H1 (cell line): ENCODE measurements around the gene KSR2. TPM values are rescaled to one million over a fixed set of nuclear protein-coding genes. Genes with fewer than 3 reads are reported as not detected.

Experiments used
- CTCF ChIA-PET: fragments of 300-600 bp; sonication (Branson Sonifier 250); formaldehyde crosslinking; loops from one replicate; lab custom pipeline; 2021; ENCODE audit not compliant: partially characterized antibody; lab: Charles Lee
- POLR2A ChIA-PET: fragments of 300-600 bp; sonication (Branson Sonifier 250); formaldehyde crosslinking; loops from one replicate; lab custom pipeline; 2021; ENCODE audit warnings: inconsistent platforms; ENCODE audit not compliant: partially characterized antibody; lab: Charles Lee
- DNase-seq, 2 experiments: peaks; one replicate each; pipeline versions ENCODE4 v3.0.0 to v3.0.0-alpha.2; 2010 to 2022; ENCODE audit warnings: low spot score in 2 of 2, low read depth in 1 of 2, mixed read lengths in 1 of 2
- FAIRE-seq: peaks from 2 replicates; lab custom pipeline; 2011; peaks lifted over from hg19 to GRCh38; lab: Jason Lieb, UNC
- H2AFZ ChIP-seq: 2 replicates; pipeline ENCODE4 v1.8.1; 2012; ENCODE audit warnings: low read length, inconsistent platforms
- H2AK5ac ChIP-seq: 2 replicates; pipeline ENCODE4 v1.6.1; 2013; ENCODE audit warnings: low read depth, low read length
- H2BK120ac ChIP-seq: replicated peaks from 2 replicates; pipeline ENCODE3; 2013; ENCODE audit warnings: low read depth, low read length, inconsistent platforms
- H2BK12ac ChIP-seq: 2 replicates; pipeline ENCODE4 v1.6.1; 2013; ENCODE audit warnings: low read depth, low read length
- H2BK15ac ChIP-seq: 2 replicates; pipeline ENCODE4 v1.6.1; 2013; ENCODE audit warnings: low read length
- H2BK20ac ChIP-seq: 2 replicates; pipeline ENCODE4 v1.6.1; 2013; ENCODE audit warnings: low read length
- H2BK5ac ChIP-seq: 2 replicates; pipeline ENCODE4 v1.6.1; 2013; ENCODE audit warnings: low read depth, low read length
- H3K14ac ChIP-seq: 2 replicates; pipeline ENCODE4 v1.6.1; 2013; ENCODE audit warnings: inconsistent platforms; ENCODE audit not compliant: insufficient read length
- H3K18ac ChIP-seq: 2 replicates; pipeline ENCODE4 v1.6.1; 2013; ENCODE audit warnings: low read length; ENCODE audit errors: extremely low read depth
- H3K23ac ChIP-seq: 2 replicates; pipeline ENCODE4 v1.6.1; 2013; ENCODE audit warnings: inconsistent platforms; ENCODE audit not compliant: insufficient read length
- H3K23me2 ChIP-seq: 2 replicates; pipeline ENCODE4 v1.6.1; 2013; ENCODE audit warnings: low read depth, low read length
- H3K27ac ChIP-seq: 2 replicates; pipeline ENCODE4 v1.6.1; 2011; ENCODE audit warnings: low read depth, low read length, inconsistent platforms
- H3K27me3 ChIP-seq, 4 experiments: replicated peaks in 1 of 4; 1 replicate in 1 of 4; 2 replicates in 3 of 4; pipeline versions ENCODE4 v1.6.1 to v1.8.1; 2011 to 2013; ENCODE audit warnings: low read length in 3 of 4, mild to moderate bottlenecking in 3 of 4, inconsistent platforms in 2 of 4, mixed read lengths in 2 of 4, moderate library complexity in 1 of 4; ENCODE audit not compliant: control insufficient read depth in 3 of 4, insufficient read depth in 3 of 4; ENCODE audit errors: extremely low read depth in 1 of 4
- H3K36me3 ChIP-seq, 4 experiments: 2 replicates each; pipeline versions ENCODE4 v1.6.1 to v1.8.1; 2011 to 2013; ENCODE audit warnings: mild to moderate bottlenecking in 4 of 4, low read length in 3 of 4, moderate library complexity in 2 of 4, control low read depth in 1 of 4, inconsistent platforms in 1 of 4; ENCODE audit not compliant: insufficient read depth in 4 of 4, control insufficient read depth in 2 of 4
- H3K4ac ChIP-seq: replicated peaks from 2 replicates; pipeline ENCODE3; 2013; ENCODE audit warnings: low read length, low read depth, mixed read lengths, inconsistent platforms; ENCODE audit not compliant: insufficient read length
- H3K4me1 ChIP-seq, 4 experiments: replicated peaks in 1 of 4; 1 replicate in 1 of 4; 2 replicates in 3 of 4; pipeline versions ENCODE4 v1.6.1 to v1.8.1; 2011 to 2013; ENCODE audit warnings: low read length in 3 of 4, inconsistent platforms in 2 of 4, mixed read lengths in 1 of 4; ENCODE audit not compliant: insufficient read depth in 4 of 4, control insufficient read depth in 3 of 4
- H3K4me2 ChIP-seq, 2 experiments: 2 replicates each; pipeline versions ENCODE4 v1.6.1 to v1.8.1; 2011 to 2013; ENCODE audit warnings: low read depth in 2 of 2, low read length in 2 of 2, control low read depth in 1 of 2, inconsistent platforms in 1 of 2, mild to moderate bottlenecking in 1 of 2; ENCODE audit not compliant: insufficient read depth in 1 of 2
- H3K4me3 ChIP-seq, 4 experiments: fragments of 200-600, 300-600 bp in 1 of 4; sonication (generic), shearing (Covaris generic), sonication (Bioruptor Twin) in 1 of 4; 2 replicates each; pipeline versions ENCODE4 v1.5.1 to v1.8.1; 2011 to 2016; ENCODE audit warnings: low read length in 4 of 4, low read depth in 3 of 4, control low read depth in 2 of 4, inconsistent platforms in 2 of 4, mild to moderate bottlenecking in 2 of 4, mixed read lengths in 1 of 4, moderate library complexity in 1 of 4; ENCODE audit not compliant: insufficient read depth in 2 of 4; ENCODE audit errors: extremely low read depth in 1 of 4
- H3K56ac ChIP-seq: replicated peaks from 2 replicates; pipeline ENCODE3; 2013; ENCODE audit warnings: low read depth, mild to moderate bottlenecking, mixed read lengths, low read length, inconsistent platforms; ENCODE audit not compliant: insufficient read length
- H3K79me1 ChIP-seq: 2 replicates; pipeline ENCODE4 v1.6.1; 2013; ENCODE audit warnings: low read depth, low read length, control low read depth
- H3K79me2 ChIP-seq, 2 experiments: 2 replicates each; pipeline versions ENCODE4 v1.6.1 to v1.8.1; 2012 to 2013; ENCODE audit warnings: low read length in 2 of 2, mild to moderate bottlenecking in 2 of 2, inconsistent platforms in 1 of 2; ENCODE audit not compliant: insufficient read depth in 2 of 2, control insufficient read depth in 1 of 2
- H3K9ac ChIP-seq, 4 experiments: replicated peaks in 1 of 4; 1 replicate in 1 of 4; 2 replicates in 3 of 4; pipeline versions ENCODE4 v1.6.1 to v1.8.1; 2011 to 2013; ENCODE audit warnings: low read depth in 3 of 4, low read length in 3 of 4, control low read depth in 2 of 4, mild to moderate bottlenecking in 2 of 4, moderate library complexity in 2 of 4, inconsistent platforms in 1 of 4; ENCODE audit errors: extremely low read depth in 1 of 4
- H3K9me3 ChIP-seq, 2 experiments: 2 replicates each; pipeline versions ENCODE4 v1.6.1 to v1.8.1; 2012 to 2013; ENCODE audit warnings: mild to moderate bottlenecking in 2 of 2, moderate library complexity in 2 of 2, control low read depth in 1 of 2, inconsistent platforms in 1 of 2, low read depth in 1 of 2, low read length in 1 of 2, mixed read lengths in 1 of 2; ENCODE audit not compliant: insufficient read depth in 2 of 2
- H4K20me1 ChIP-seq, 2 experiments: replicated peaks in 1 of 2; 2 replicates each; pipeline versions ENCODE3 to v1.8.1; 2011 to 2013; ENCODE audit warnings: inconsistent platforms in 2 of 2, low read length in 2 of 2, mild to moderate bottlenecking in 1 of 2; ENCODE audit not compliant: insufficient read depth in 2 of 2, control insufficient read depth in 1 of 2
- H4K5ac ChIP-seq: 2 replicates; pipeline ENCODE4 v1.6.1; 2013; ENCODE audit warnings: low read length, low read depth, mixed read lengths, inconsistent platforms; ENCODE audit not compliant: insufficient read length
- H4K8ac ChIP-seq: 2 replicates; pipeline ENCODE4 v1.8.0; 2013; ENCODE audit warnings: mild to moderate bottlenecking, moderate library complexity, low read length, inconsistent platforms; ENCODE audit not compliant: insufficient read depth; ENCODE audit errors: extremely low read depth
- H4K91ac ChIP-seq: replicated peaks from 2 replicates; pipeline ENCODE3; 2013; ENCODE audit warnings: low read length, mixed read lengths, inconsistent platforms; ENCODE audit not compliant: insufficient read length
- CTBP2 ChIP-seq: IDR thresholded peaks from 2 replicates; pipeline ENCODE4 v1.7.0; 2011; ENCODE audit warnings: borderline replicate concordance, mild to moderate bottlenecking, moderate library complexity, mixed read lengths, low read length; ENCODE audit not compliant: insufficient read depth, insufficient read length
- EP300 ChIP-seq, 2 experiments: IDR thresholded peaks; 1 replicate in 1 of 2; 2 replicates in 1 of 2; pipeline ENCODE4 v1.6.1; 2011 to 2012; ENCODE audit warnings: low read depth in 2 of 2, low read length in 2 of 2, mild to moderate bottlenecking in 2 of 2, borderline replicate concordance in 1 of 2, inconsistent platforms in 1 of 2, moderate library complexity in 1 of 2
- JUND ChIP-seq: IDR thresholded peaks from 2 replicates; pipeline ENCODE4 v1.6.1; 2011; ENCODE audit warnings: mild to moderate bottlenecking, improper control_type of control experiment, low read length
- RAD21 ChIP-seq, 2 experiments: IDR thresholded peaks in 1 of 2; conservative IDR thresholded peaks in 1 of 2; 2 replicates each; pipeline ENCODE4 v1.6.1; 2011; ENCODE audit warnings: low read depth in 2 of 2, low read length in 2 of 2, improper control_type of control experiment in 1 of 2, inconsistent platforms in 1 of 2, mild to moderate bottlenecking in 1 of 2, moderate library complexity in 1 of 2
- WGBS, 2 experiments: shearing (Covaris generic) in 1 of 2; methylation state at CpG; one replicate each; pipeline versions ENCODE4 v1.1.6 to v1.1.7; 2013 to 2015; ENCODE audit warnings: low lambda C conversion rate in 2 of 2, mixed read lengths in 2 of 2, inconsistent platforms in 1 of 2, low coverage in 1 of 2, missing lambda C conversion rate in 1 of 2; ENCODE audit not compliant: insufficient replicate concordance in 2 of 2, insufficient coverage in 1 of 2, insufficient read length in 1 of 2; ENCODE audit errors: extremely low coverage in 1 of 2, missing lambda C conversion rate in 1 of 2; 5-methylcytosine and 5-hydroxymethylcytosine counted together
- polyA plus RNA-seq, 7 experiments: library from polyadenylated mRNA; depleted of rRNA in 3 of 7; stranded (reverse) in 5 of 7; unstranded in 2 of 7; fragments of >200 nt in 5 of 7; fragments of 200-250 nt in 2 of 7; gene quantifications; 1 replicate in 5 of 7; 2 replicates in 1 of 7; 4 replicates in 1 of 7; pipeline versions ENCODE4 v1.2.1 to v1.2.3, GENCODE V29; 2011 to 2013; ENCODE audit warnings: missing spikeins in 2 of 7, mixed read lengths in 2 of 7
- total RNA-seq: library from RNA; stranded (reverse); fragmentation: NEBNext Ultra II Directional; extraction: Animal tissue kit (Norgen Biotek cat#: 25700); gene quantifications from 2 replicates; pipeline ENCODE4 v1.2.1, GENCODE V29; 2021

KSR2 gene
- total and polyA plus RNA-seq, 2 of the 8 experiments (the other 6 are each of a cell fraction or from before 2014, with no cell fraction given), result 0.74 to 2.2 TPM

- H3K79me2 ChIP-seq, result no peaks in the 10 kb centered on the region
- no peak overlapping the region for H3K4ac ChIP-seq
- H3K23ac ChIP-seq, result no peak overlapping the region
- no peak overlapping the region for H2BK5ac ChIP-seq
- H2BK20ac ChIP-seq, result no peak overlapping the region
- H3K18ac ChIP-seq, result no peak overlapping the region
- ChIA-PET CTCF (interaction anchor here (1.5 to 1.8 kb wide), 2 partner anchors 27 to 90 kb away, joined by 3 to 12 read pairs; no protein-coding TSS in a partner anchor), POLR2A (no interaction called here)
- H3K27ac ChIP-seq, result no peak overlapping the region
- no peak for TF ChIP-seq EP300 (IDR thresholded peaks at IDR 0.05; ENCODE audit: borderline replicate concordance in 1 of 2, low read depth in 2 of 2, low read length in 2 of 2)
- TF ChIP-seq RAD21 (IDR thresholded peaks at IDR 0.05 in 1 of 2, conservative IDR thresholded peaks at IDR 0.05 in 1 of 2; ENCODE audit: low read depth in 2 of 2, low read length in 2 of 2), result no peak
- no peak for TF ChIP-seq JUND
- TF ChIP-seq CTBP2, result no peak
- H3K27me3 ChIP-seq, result no peaks in the 10 kb centered on the region
- DNase-seq (no peak), FAIRE-seq (no peak)
- H3K79me1 ChIP-seq, result no peaks in the 10 kb centered on the region
- H3K9ac ChIP-seq, result no peak overlapping the region
- no peaks in the 10 kb centered on the region for H3K23me2 ChIP-seq
- H2AK5ac ChIP-seq, result no peak overlapping the region
- H2BK120ac ChIP-seq, result no peak overlapping the region
- no peak overlapping the region for H4K8ac ChIP-seq
- H3K9me3 ChIP-seq, result no peaks in the 10 kb centered on the region
- no peak overlapping the region for H3K4me2 ChIP-seq
- H3K14ac ChIP-seq, result no peak overlapping the region
- no peak overlapping the region for H3K4me3 ChIP-seq
- no peak overlapping the region for H2AFZ ChIP-seq
- 74% methylated on average over 3 of the region's 3 CpGs; no CpG with 5 or more reads in 1 of the 2 experiments for WGBS, 2 experiments
- H4K5ac ChIP-seq, result no peak overlapping the region
- no peaks in the 10 kb centered on the region for H3K36me3 ChIP-seq
- H4K20me1 ChIP-seq, result no peaks in the 10 kb centered on the region
- H3K56ac ChIP-seq, result no peak overlapping the region
- no peak overlapping the region for H4K91ac ChIP-seq
- no peak overlapping the region for H2BK15ac ChIP-seq
- peaks cover 0 to 6% (median 3%) of the 10 kb centered on the region in 4 experiments; a peak in 3 of 7 replicates for H3K4me1 ChIP-seq
- H2BK12ac ChIP-seq, result no peak overlapping the region
Measured at GRCh38 chr12:117498880-117499279, 469.9 kb downstream of the KSR2 start.
